Measurements from ENCODE around the gene ZNF69. TPM values are rescaled to one million over a fixed set of nuclear protein-coding genes. Genes with fewer than 3 reads are reported as not detected.
"Not testable (repeated sequence)": the region's sequence is repeated elsewhere in the genome, so short reads cannot be mapped to it uniquely, and the experiment has no call there.

The ZNF69 gene
- total RNA-seq, 1 experiment from 2014 or later, result 28.7 TPM

- Mint-ChIP-seq H3K27ac (peak within 1 kb of the TSS; percentile 99), H3K4me1 (peaks cover 24% of the 10 kb centered on the region), H3K36me3 (peaks cover 9% of the 10 kb centered on the region), H3K27me3 (ENCODE audit: low read depth) (no peaks in the 10 kb centered on the region; the same call in 1 of the 2 replicates), H3K9me3 (no peaks in the 10 kb centered on the region), H3K4me3 (peak within 1 kb of the TSS; percentile 96)
- TF ChIP-seq ELF4 (CRISPR knock-in tag; IDR thresholded peaks at IDR 0.05; ENCODE audit: low read depth) (0 out of 2 replicates have a peak, but pooled peaks have one; percentile 40), MLX (CRISPR knock-in tag; IDR thresholded peaks at IDR 0.05) (0 out of 2 replicates have a peak, but pooled peaks have one; percentile 65), CREM (CRISPR knock-in tag; IDR thresholded peaks at IDR 0.05) (0 out of 2 replicates have a peak, but pooled peaks have one; percentile 40), E2F5 (CRISPR knock-in tag; IDR thresholded peaks at IDR 0.05) (peak; percentile 85), ESRRA (CRISPR knock-in tag; IDR thresholded peaks at IDR 0.05; ENCODE audit: borderline replicate concordance) (0 out of 2 replicates have a peak, but pooled peaks have one; percentile 24), IRF1 (CRISPR knock-in tag; IDR thresholded peaks at IDR 0.05) (no peak), FOXP1 (CRISPR knock-in tag; IDR thresholded peaks at IDR 0.05; ENCODE audit: borderline replicate concordance) (peak; percentile 67; the same call in 1 of the 2 replicates), MAX (CRISPR knock-in tag; IDR thresholded peaks at IDR 0.05) (peak; percentile 46; the same call in 1 of the 2 replicates), HMGXB4 (CRISPR knock-in tag; IDR thresholded peaks at IDR 0.05) (peak; percentile 64; the same call in 1 of the 2 replicates), FOXK1 (CRISPR knock-in tag; IDR thresholded peaks at IDR 0.05) (peak; percentile 66), TEAD1 (CRISPR knock-in tag; IDR thresholded peaks at IDR 0.05) (no peak), SP1 (CRISPR knock-in tag; conservative IDR thresholded peaks at IDR 0.05) (peak; percentile 78), GABPB1 (CRISPR knock-in tag; IDR thresholded peaks at IDR 0.05) (no peak), FOXP4 (CRISPR knock-in tag; IDR thresholded peaks at IDR 0.05) (peak; percentile 48), NFYB (CRISPR knock-in tag; conservative IDR thresholded peaks at IDR 0.05; ENCODE audit: low read depth) (peak; percentile 88), RELA (CRISPR knock-in tag; IDR thresholded peaks at IDR 0.05; ENCODE audit: borderline replicate concordance) (peak; percentile 53; the same call in 1 of the 2 replicates), CTCF (IDR thresholded peaks at IDR 0.05) (no peak)
- ATAC-seq, result peak; percentile 91
- DNase-seq (ENCODE audit: low spot score), result peak; percentile 97
- POLR2A ChIA-PET, result interaction anchor here (0.8 to 2.7 kb wide), 4 partner anchors 40 to 215 kb away, joined by 3 to 18 read pairs (median 6); partner anchors contain the start of gene ZNF20
- CTCF ChIA-PET, result interaction anchor here (0.8 to 2.8 kb wide), 16 partner anchors 18 to 747 kb away, joined by 3 to 94 read pairs (median 9); partner anchors contain the start of genes ZNF20, ZNF69, ZNF763 and ZNF878
These were observed 37.5 kb downstream of the ZNF69 start, which contains the start of gene ZNF700 for GRCh38 chr19:11924886-11925650. Gene ZNF700 (plus strand): TSS chr19:11925107. CDS start chr19:11925211, 104 bp downstream.

- H3K36me3 Mint-ChIP-seq, result peaks cover 11% of the 10 kb centered on the region
- H3K27ac Mint-ChIP-seq, result peak overlapping the region; percentile 65
- peaks cover 24% of the 10 kb centered on the region for H3K4me1 Mint-ChIP-seq
- DNase-seq (ENCODE audit: low spot score); H3K27me3 Mint-ChIP-seq (ENCODE audit: low read depth); H3K9me3 Mint-ChIP-seq; CTCF ChIA-PET; ATAC-seq: not testable (repeated sequence)
- POLR2A ChIA-PET, result interaction anchor here (1.0 to 2.7 kb wide), 3 partner anchors 62 to 231 kb away, joined by 3 to 18 read pairs (median 8); partner anchors contain the start of genes ZNF20 and ZNF625
- H3K4me3 Mint-ChIP-seq, result peak overlapping the region; percentile 96
These were observed 38.1 kb downstream of the ZNF69 start for GRCh38 chr19:11925651-11926187.

Measured in WTC11 (cell line).